ENCODE measurements around the gene VANGL1. TPM values are rescaled to one million over a fixed set of nuclear protein-coding genes. Genes with fewer than 3 reads are reported as not detected.

VANGL1 gene
- total and polyA plus RNA-seq, 2 of the 8 experiments (the other 6 are each of a cell fraction or from before 2014, with no cell fraction given): 9.4 to 13.4 TPM

- TF ChIP-seq CHD7 (IDR thresholded peaks at IDR 0.05; ENCODE audit: insufficient replicate concordance, low read length) (no peak), PHF8 (conservative IDR thresholded peaks at IDR 0.05; ENCODE audit: low read depth, low read length) (no peak), CEBPB (IDR thresholded peaks at IDR 0.05; ENCODE audit: low read depth, low read length) (no peak), GABPA (IDR thresholded peaks at IDR 0.05; ENCODE audit: borderline replicate concordance, insufficient read depth, low read length) (no peak), EP300 (IDR thresholded peaks at IDR 0.05; ENCODE audit: borderline replicate concordance in 1 of 2, low read depth in 2 of 2, low read length in 2 of 2) (no peak), POLR2A (IDR thresholded peaks at IDR 0.05; ENCODE audit: control extremely low read depth in 1 of 2, low read depth in 2 of 2, low read length in 2 of 2) (no peak), E2F6 (IDR thresholded peaks at IDR 0.05) (no peak), HDAC6 (IDR thresholded peaks at IDR 0.05; ENCODE audit: low read depth, low read length) (no peak), NRF1 (IDR thresholded peaks at IDR 0.05; ENCODE audit: low read depth, low read length) (no peak), TCF12 (IDR thresholded peaks at IDR 0.05; ENCODE audit: low read depth, low read length) (no peak)
Measured at GRCh38 chr1:115647919-115648650, 6.3 kb downstream of the VANGL1 start (continued).

Measured in H1 (cell line).